ENCODE results near the gene LRRC18. TPM values are rescaled to one million over a fixed set of nuclear protein-coding genes. Genes with fewer than 3 reads are reported as not detected.

The LRRC18 gene
- total RNA-seq, 2 experiments from 2014 or later: not detected

GRCh38 chr10:48965460-48965859, 25.8 kb upstream of the LRRC18 start:
- ChIA-PET POLR2A (no interaction called here), CTCF (no interaction called here)
- H3K9me3 Mint-ChIP-seq: no peaks in the 10 kb centered on the region
- H3K27ac Mint-ChIP-seq: no peak overlapping the region
- intact Hi-C loops (cut with DNase I, micrococcal nuclease): no loop called here
- no peaks in the 10 kb centered on the region for H3K9me3 ChIP-seq (ENCODE audit: control insufficient read depth in 1 of 2, insufficient read depth in 1 of 2, low read length in 2 of 2)
- no peaks in the 10 kb centered on the region for H3K27me3 ChIP-seq (ENCODE audit: control insufficient read depth in 1 of 2, insufficient read depth in 2 of 2, low read length in 2 of 2)
- H3K27ac ChIP-seq (ENCODE audit: low read depth in 1 of 2, low read length in 2 of 2): no peak overlapping the region
- no peaks in the 10 kb centered on the region for H3K27me3 Mint-ChIP-seq
- TF ChIP-seq CTCF (IDR thresholded peaks at IDR 0.05): no peak
- ATAC-seq (ENCODE audit: poor library complexity) (no peak), DNase-seq (no peak)
- H3K4me1 Mint-ChIP-seq (ENCODE audit: low read depth): no peaks in the 10 kb centered on the region
- no peak overlapping the region for H3K4me3 ChIP-seq (ENCODE audit: low read length)
- H3K4me3 Mint-ChIP-seq: no peak overlapping the region
- H3K36me3 Mint-ChIP-seq (ENCODE audit: low read depth): no peaks in the 10 kb centered on the region
- no peaks in the 10 kb centered on the region for H3K4me1 ChIP-seq (ENCODE audit: insufficient read depth, low read length)
- no peaks in the 10 kb centered on the region for H3K36me3 ChIP-seq (ENCODE audit: insufficient read depth, low read length)

GRCh38 chr10:48964038-48964437, 24.4 kb upstream of the LRRC18 start:
- no peaks in the 10 kb centered on the region for H3K4me1 Mint-ChIP-seq (ENCODE audit: low read depth)
- Histone ChIP-seq H3K4me1 (ENCODE audit: insufficient read depth, low read length) (no peaks in the 10 kb centered on the region), H3K27ac (ENCODE audit: low read depth in 1 of 2, low read length in 2 of 2) (no peak overlapping the region), H3K9me3 (ENCODE audit: control insufficient read depth in 1 of 2, insufficient read depth in 1 of 2, low read length in 2 of 2) (no peaks in the 10 kb centered on the region), H3K36me3 (ENCODE audit: insufficient read depth, low read length) (no peaks in the 10 kb centered on the region), H3K27me3 (ENCODE audit: control insufficient read depth in 1 of 2, insufficient read depth in 2 of 2, low read length in 2 of 2) (no peaks in the 10 kb centered on the region), H3K4me3 (ENCODE audit: low read length) (no peak overlapping the region)
- TF ChIP-seq CTCF (IDR thresholded peaks at IDR 0.05): no peak
- CTCF ChIA-PET: no interaction called here
- H3K4me3 Mint-ChIP-seq: no peak overlapping the region
- H3K27me3 Mint-ChIP-seq: no peaks in the 10 kb centered on the region
- H3K9me3 Mint-ChIP-seq: no peaks in the 10 kb centered on the region
- no peak overlapping the region for H3K27ac Mint-ChIP-seq
- DNase-seq (no peak), ATAC-seq (ENCODE audit: poor library complexity) (no peak)
- H3K36me3 Mint-ChIP-seq (ENCODE audit: low read depth): no peaks in the 10 kb centered on the region
- POLR2A ChIA-PET: no interaction called here
- intact Hi-C loops (cut with DNase I, micrococcal nuclease): no loop called here

DNA sequence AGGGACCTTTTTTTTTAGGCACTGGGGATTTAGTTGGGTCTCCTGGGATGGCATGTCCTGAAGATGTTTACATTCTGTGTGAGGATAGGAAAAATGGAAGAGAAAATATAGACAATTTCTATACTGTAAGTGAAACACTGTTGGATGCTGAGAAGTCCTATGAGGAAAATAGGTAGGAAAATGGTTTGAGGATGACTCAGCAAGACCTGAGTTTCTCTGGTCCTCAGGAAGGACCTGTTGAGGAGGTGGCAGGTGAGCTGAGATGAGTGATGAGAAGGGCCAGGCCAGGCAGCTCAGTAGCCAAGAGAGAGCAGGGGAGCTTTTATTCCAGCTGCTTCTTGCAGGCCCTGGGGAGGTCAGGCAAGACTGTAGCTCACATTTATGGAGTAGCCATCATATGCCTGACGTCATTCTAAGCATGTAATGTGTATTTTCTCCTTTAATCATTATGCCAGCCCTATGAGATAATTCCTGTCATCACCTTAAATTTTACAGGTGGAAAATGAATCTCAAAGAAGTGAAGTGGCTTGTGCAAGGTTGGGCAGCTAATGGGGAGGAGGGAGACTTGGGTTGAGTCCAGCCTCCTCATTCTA, 19.1 kb upstream of the LRRC18 start:
- DNase-seq: no peak
- intact Hi-C loops (cut with DNase I, micrococcal nuclease): no loop called here
- Mint-ChIP-seq H3K27ac (no peak overlapping the region), H3K36me3 (ENCODE audit: low read depth) (no peaks in the 10 kb centered on the region), H3K9me3 (no peaks in the 10 kb centered on the region), H3K4me3 (no peak overlapping the region), H3K4me1 (ENCODE audit: low read depth) (no peaks in the 10 kb centered on the region), H3K27me3 (no peaks in the 10 kb centered on the region)
- TF ChIP-seq CTCF (IDR thresholded peaks at IDR 0.05): no peak
- no peaks in the 10 kb centered on the region for H3K36me3 ChIP-seq (ENCODE audit: insufficient read depth, low read length)
- no peaks in the 10 kb centered on the region for H3K4me1 ChIP-seq (ENCODE audit: insufficient read depth, low read length)
- no peak overlapping the region for H3K27ac ChIP-seq (ENCODE audit: low read depth in 1 of 2, low read length in 2 of 2)
- ATAC-seq (ENCODE audit: poor library complexity): no peak
- H3K27me3 ChIP-seq (ENCODE audit: control insufficient read depth in 1 of 2, insufficient read depth in 2 of 2, low read length in 2 of 2): no peaks in the 10 kb centered on the region
- H3K4me3 ChIP-seq (ENCODE audit: low read length): no peak overlapping the region
- POLR2A ChIA-PET: no interaction called here
- H3K9me3 ChIP-seq (ENCODE audit: control insufficient read depth in 1 of 2, insufficient read depth in 1 of 2, low read length in 2 of 2): no peaks in the 10 kb centered on the region
- CTCF ChIA-PET: no interaction called here

Measured in CD4-positive, alpha-beta T cell (primary cell).